Measurements from ENCODE around the gene UBE2E1.
A peak's percentile ranks its signal among the peaks of the same experiment; 100 is the strongest.

Gene UBE2E1

GRCh38 chr3:23805633-23806533, at the start of gene UBE2E1:
UBE2E1 (plus strand) TSS chr3:23805955; CDS start chr3:23807270, 1,315 bp downstream.
- peak in 1 of 2 experiments; percentile 51 for DNase-seq

GRCh38 chr3:23756206-23756840, 49.4 kb upstream of the UBE2E1 start:
- DNase-seq, result no peak

- no peak for DNase-seq
These were observed 47.4 kb upstream of the UBE2E1 start for GRCh38 chr3:23758253-23758838.

GRCh38 chr3:23760325-23760724, 45.4 kb upstream of the UBE2E1 start:
- DNase-seq, result no peak

GRCh38 chr3:23760871-23761373, 44.8 kb upstream of the UBE2E1 start:
- no peak for DNase-seq

GRCh38 chr3:23761440-23761896, 44.3 kb upstream of the UBE2E1 start:
- peak in 1 of 2 experiments; percentile 20 for DNase-seq

- DNase-seq, result no peak
These were observed 43.5 kb upstream of the UBE2E1 start for GRCh38 chr3:23762214-23762613.

- DNase-seq, result no peak
These were observed 42.8 kb upstream of the UBE2E1 start for GRCh38 chr3:23762759-23763477.

- no peak for DNase-seq
These were observed 41.3 kb upstream of the UBE2E1 start for GRCh38 chr3:23764407-23764806.

- DNase-seq, result no peak
These were observed 38.2 kb upstream of the UBE2E1 start for GRCh38 chr3:23767546-23767945.

GRCh38 chr3:23775254-23775909, 30.4 kb upstream of the UBE2E1 start:
- no peak for DNase-seq

GRCh38 chr3:23776352-23776891, 29.3 kb upstream of the UBE2E1 start:
- DNase-seq, result no peak

- no peak for DNase-seq
These were observed 27.3 kb upstream of the UBE2E1 start for GRCh38 chr3:23778446-23778845.

- DNase-seq, result no peak
These were observed 25.9 kb upstream of the UBE2E1 start for GRCh38 chr3:23779841-23780240.

- DNase-seq, result no peak
These were observed 24.7 kb upstream of the UBE2E1 start for GRCh38 chr3:23781051-23781450.

- DNase-seq, result no peak
These were observed 23.9 kb upstream of the UBE2E1 start for GRCh38 chr3:23781871-23782270.

GRCh38 chr3:23785097-23785645, 20.6 kb upstream of the UBE2E1 start:
- DNase-seq, result no peak

GRCh38 chr3:23785882-23786281, 19.9 kb upstream of the UBE2E1 start:
- no peak for DNase-seq

GRCh38 chr3:23791678-23792077, 14.1 kb upstream of the UBE2E1 start:
- no peak for DNase-seq

GRCh38 chr3:23793528-23794134, 12.1 kb upstream of the UBE2E1 start:
- DNase-seq, result no peak

- DNase-seq, result no peak
These were observed 10.7 kb upstream of the UBE2E1 start for GRCh38 chr3:23795096-23795495.

Measured in NCI-H524 (cell line).